ENCODE measurements around the gene GRPEL1. TPM values are rescaled to one million over a fixed set of nuclear protein-coding genes. Genes with fewer than 3 reads are reported as not detected.

Gene GRPEL1
- total and polyA plus RNA-seq, 2 donors (not counting 1 experiment from before 2014, with no cell fraction given): 16.3 to 42.7 TPM

GRCh38 chr4:7016512-7016911, 51.4 kb downstream of the GRPEL1 start:
- Histone ChIP-seq H4K20me1 (ENCODE audit: control insufficient read depth, extremely low read depth, insufficient read depth, low read length) (no peaks in the 10 kb centered on the region), H3K79me2 (ENCODE audit: control insufficient read depth, insufficient read depth, low read length) (no peaks in the 10 kb centered on the region), H3K4me2 (ENCODE audit: extremely low read depth, insufficient read depth, low read length) (no peak overlapping the region), H3K9me3 (ENCODE audit: control insufficient read depth, insufficient read depth, low read depth, low read length) (no peaks in the 10 kb centered on the region), H3K36me3 (ENCODE audit: control insufficient read depth, insufficient read depth, low read length) (peaks cover 14% of the 10 kb centered on the region), H3K27ac (ENCODE audit: insufficient read depth, low read length) (no peak overlapping the region), H3K4me3 (replicated peaks in 1 of 4; ENCODE audit: control extremely low read depth in 1 of 4, insufficient read depth in 1 of 4, low read depth in 3 of 4, low read length in 4 of 4) (no peak overlapping the region), H3K4me1 (ENCODE audit: control insufficient read depth, extremely low read depth, insufficient read depth, low read length) (no peaks in the 10 kb centered on the region), H3K9ac (ENCODE audit: insufficient read depth, low read length) (no peak overlapping the region), H3K27me3 (ENCODE audit: control insufficient read depth, insufficient read depth, low read length) (no peaks in the 10 kb centered on the region), H2AFZ (ENCODE audit: low read length) (no peak overlapping the region)
- no peak for DNase-seq (ENCODE audit: low read depth in 2 of 2)
- TF ChIP-seq EZH2 (IDR thresholded peaks at IDR 0.05; ENCODE audit: low read length, missing control alignments) (no peak), CTCF (conservative IDR thresholded peaks at IDR 0.05 in 1 of 2, IDR thresholded peaks at IDR 0.05 in 1 of 2; ENCODE audit: low read depth in 1 of 2, low read length in 2 of 2) (no peak)

- DNase-seq (ENCODE audit: low read depth in 2 of 2): no peak
- H3K79me2 ChIP-seq (ENCODE audit: control insufficient read depth, insufficient read depth, low read length): no peaks in the 10 kb centered on the region
Measured at GRCh38 chr4:7016086-7016485, 51.8 kb downstream of the GRPEL1 start.

GRCh38 chr4:7015383-7016035, 52.4 kb downstream of the GRPEL1 start:
- peaks cover 17% of the 10 kb centered on the region for H3K36me3 ChIP-seq (ENCODE audit: control insufficient read depth, insufficient read depth, low read length)
- H3K27me3 ChIP-seq (ENCODE audit: control insufficient read depth, insufficient read depth, low read length): no peaks in the 10 kb centered on the region
- no peaks in the 10 kb centered on the region for H4K20me1 ChIP-seq (ENCODE audit: control insufficient read depth, extremely low read depth, insufficient read depth, low read length)
- H3K4me3 ChIP-seq (replicated peaks in 1 of 4; ENCODE audit: control extremely low read depth in 1 of 4, insufficient read depth in 1 of 4, low read depth in 3 of 4, low read length in 4 of 4): no peak overlapping the region
- no peaks in the 10 kb centered on the region for H3K9me3 ChIP-seq (ENCODE audit: control insufficient read depth, insufficient read depth, low read depth, low read length)
- H3K27ac ChIP-seq (ENCODE audit: insufficient read depth, low read length): no peak overlapping the region
- DNase-seq (ENCODE audit: low read depth in 2 of 2): peak in 1 of 2 donors; percentile 48
- H3K9ac ChIP-seq (ENCODE audit: insufficient read depth, low read length): no peak overlapping the region
- no peaks in the 10 kb centered on the region for H3K79me2 ChIP-seq (ENCODE audit: control insufficient read depth, insufficient read depth, low read length)
- no peak overlapping the region for H3K4me2 ChIP-seq (ENCODE audit: extremely low read depth, insufficient read depth, low read length)
- H3K4me1 ChIP-seq (ENCODE audit: control insufficient read depth, extremely low read depth, insufficient read depth, low read length): no peaks in the 10 kb centered on the region
- H2AFZ ChIP-seq (ENCODE audit: low read length): no peak overlapping the region
- no peak for TF ChIP-seq EZH2 (IDR thresholded peaks at IDR 0.05; ENCODE audit: low read length, missing control alignments)
- no peak for TF ChIP-seq CTCF (conservative IDR thresholded peaks at IDR 0.05 in 1 of 2, IDR thresholded peaks at IDR 0.05 in 1 of 2; ENCODE audit: low read depth in 1 of 2, low read length in 2 of 2)

More at GRCh38 chr4:7016086-7016485, 51.8 kb downstream of the GRPEL1 start:
- no peak overlapping the region for H3K27ac ChIP-seq (ENCODE audit: insufficient read depth, low read length)
- H2AFZ ChIP-seq (ENCODE audit: low read length): no peak overlapping the region
- H3K4me2 ChIP-seq (ENCODE audit: extremely low read depth, insufficient read depth, low read length): no peak overlapping the region
- H3K36me3 ChIP-seq (ENCODE audit: control insufficient read depth, insufficient read depth, low read length): peaks cover 14% of the 10 kb centered on the region
- no peaks in the 10 kb centered on the region for H3K9me3 ChIP-seq (ENCODE audit: control insufficient read depth, insufficient read depth, low read depth, low read length)
- H3K9ac ChIP-seq (ENCODE audit: insufficient read depth, low read length): no peak overlapping the region
- TF ChIP-seq CTCF (conservative IDR thresholded peaks at IDR 0.05 in 1 of 2, IDR thresholded peaks at IDR 0.05 in 1 of 2; ENCODE audit: low read depth in 1 of 2, low read length in 2 of 2) (no peak), EZH2 (IDR thresholded peaks at IDR 0.05; ENCODE audit: low read length, missing control alignments) (no peak)
- no peaks in the 10 kb centered on the region for H3K27me3 ChIP-seq (ENCODE audit: control insufficient read depth, insufficient read depth, low read length)
- H4K20me1 ChIP-seq (ENCODE audit: control insufficient read depth, extremely low read depth, insufficient read depth, low read length): no peaks in the 10 kb centered on the region
- no peaks in the 10 kb centered on the region for H3K4me1 ChIP-seq (ENCODE audit: control insufficient read depth, extremely low read depth, insufficient read depth, low read length)
- H3K4me3 ChIP-seq (replicated peaks in 1 of 4; ENCODE audit: control extremely low read depth in 1 of 4, insufficient read depth in 1 of 4, low read depth in 3 of 4, low read length in 4 of 4): no peak overlapping the region

Data from fibroblast of lung (primary cell).